HG03139 (cell line): ENCODE measurements around the gene SERPINE3.

Source experiments
- ATAC-seq: cut with Tn5 transposase; IDR thresholded peaks from one replicate; pipeline ENCODE4 v1.9.1; 2021; ENCODE audit not compliant: unreplicated experiment

SERPINE3 gene

GRCh38 chr13:51339354-51339753 is at the start of gene SERPINE3:
Gene SERPINE3 (plus strand): TSS chr13:51339691. CDS start chr13:51341092, 1,401 bp downstream.
- ATAC-seq, result no peak

GRCh38 chr13:51291341-51291740 is 48.1 kb upstream of the SERPINE3 start:
- ATAC-seq, result no peak

GRCh38 chr13:51292000-51292565 is 47.4 kb upstream of the SERPINE3 start:
- ATAC-seq, result no peak

GRCh38 chr13:51297556-51297955 is 41.9 kb upstream of the SERPINE3 start:
- ATAC-seq, result no peak

- no peak for ATAC-seq
Observed at GRCh38 chr13:51298812-51299211, 40.7 kb upstream of the SERPINE3 start.

- ATAC-seq, result no peak
Observed at GRCh38 chr13:51303063-51303552, 36.4 kb upstream of the SERPINE3 start.

GRCh38 chr13:51303882-51304281 is 35.6 kb upstream of the SERPINE3 start:
- no peak for ATAC-seq

GRCh38 chr13:51305271-51305967 is 34.1 kb upstream of the SERPINE3 start:
- ATAC-seq, result no peak

GRCh38 chr13:51308781-51309180 is 30.7 kb upstream of the SERPINE3 start:
- no peak for ATAC-seq

GRCh38 chr13:51311231-51311630 is 28.3 kb upstream of the SERPINE3 start:
- ATAC-seq, result no peak

- no peak for ATAC-seq
Observed at GRCh38 chr13:51311957-51312520, 27.5 kb upstream of the SERPINE3 start.

GRCh38 chr13:51313619-51314018 is 25.9 kb upstream of the SERPINE3 start:
- no peak for ATAC-seq

- ATAC-seq, result no peak
Observed at GRCh38 chr13:51317262-51317661, 22.2 kb upstream of the SERPINE3 start.

- no peak for ATAC-seq
Observed at GRCh38 chr13:51318015-51318414, 21.5 kb upstream of the SERPINE3 start.

- no peak for ATAC-seq
Observed at GRCh38 chr13:51318876-51319275, 20.6 kb upstream of the SERPINE3 start.

- ATAC-seq, result no peak
Observed at GRCh38 chr13:51321836-51322235, 17.7 kb upstream of the SERPINE3 start.

GRCh38 chr13:51322826-51323225 is 16.7 kb upstream of the SERPINE3 start:
- no peak for ATAC-seq

GRCh38 chr13:51323824-51324511 is 15.5 kb upstream of the SERPINE3 start:
- no peak for ATAC-seq

GRCh38 chr13:51324714-51325420 is 14.6 kb upstream of the SERPINE3 start:
- peak; percentile 47 for ATAC-seq

GRCh38 chr13:51325837-51326236 is 13.7 kb upstream of the SERPINE3 start:
- no peak for ATAC-seq

GRCh38 chr13:51326777-51327176 is 12.7 kb upstream of the SERPINE3 start:
- no peak for ATAC-seq
